Bronchial epithelial cell (primary cell): ENCODE results near the gene THADA. TPM values are rescaled to one million over a fixed set of nuclear protein-coding genes. Genes with fewer than 3 reads are reported as not detected.

Source experiments
- DNase-seq: peaks from one replicate; pipeline ENCODE4 v3.0.0-alpha.2; 2010; ENCODE audit warnings: low read depth
- FAIRE-seq: peaks from 2 replicates; lab custom pipeline; 2011; peaks lifted over from hg19 to GRCh38; lab: Jason Lieb, UNC
- H3K27me3 ChIP-seq: 2 replicates; pipeline ENCODE4 v1.5.1; 2011; ENCODE audit warnings: low read length; ENCODE audit not compliant: control insufficient read depth, insufficient read depth
- H3K36me3 ChIP-seq: 2 replicates; pipeline ENCODE4 v1.5.1; 2011; ENCODE audit warnings: low read length; ENCODE audit not compliant: control insufficient read depth, insufficient read depth
- H3K4me3 ChIP-seq: 2 replicates; pipeline ENCODE4 v1.5.1; 2011; ENCODE audit warnings: mild to moderate bottlenecking, low read depth, low read length, control low read depth
- total RNA-seq: library from RNA; depleted of rRNA; stranded (reverse); fragments of >200 nt; gene quantifications from 2 replicates; pipeline ENCODE4 v1.2.1, GENCODE V29; 2014
- TF ChIP-seq, protein P1 (sequence below): IDR thresholded peaks from 2 replicates; pipeline ENCODE4 v1.5.1; 2011; ENCODE audit warnings: mild to moderate bottlenecking, moderate library complexity, low read length, control low read depth, inconsistent platforms; ENCODE audit not compliant: insufficient read depth, severe bottlenecking

The THADA gene
- total RNA-seq, 1 donor from 2014 or later = 25.8 TPM

DNA sequence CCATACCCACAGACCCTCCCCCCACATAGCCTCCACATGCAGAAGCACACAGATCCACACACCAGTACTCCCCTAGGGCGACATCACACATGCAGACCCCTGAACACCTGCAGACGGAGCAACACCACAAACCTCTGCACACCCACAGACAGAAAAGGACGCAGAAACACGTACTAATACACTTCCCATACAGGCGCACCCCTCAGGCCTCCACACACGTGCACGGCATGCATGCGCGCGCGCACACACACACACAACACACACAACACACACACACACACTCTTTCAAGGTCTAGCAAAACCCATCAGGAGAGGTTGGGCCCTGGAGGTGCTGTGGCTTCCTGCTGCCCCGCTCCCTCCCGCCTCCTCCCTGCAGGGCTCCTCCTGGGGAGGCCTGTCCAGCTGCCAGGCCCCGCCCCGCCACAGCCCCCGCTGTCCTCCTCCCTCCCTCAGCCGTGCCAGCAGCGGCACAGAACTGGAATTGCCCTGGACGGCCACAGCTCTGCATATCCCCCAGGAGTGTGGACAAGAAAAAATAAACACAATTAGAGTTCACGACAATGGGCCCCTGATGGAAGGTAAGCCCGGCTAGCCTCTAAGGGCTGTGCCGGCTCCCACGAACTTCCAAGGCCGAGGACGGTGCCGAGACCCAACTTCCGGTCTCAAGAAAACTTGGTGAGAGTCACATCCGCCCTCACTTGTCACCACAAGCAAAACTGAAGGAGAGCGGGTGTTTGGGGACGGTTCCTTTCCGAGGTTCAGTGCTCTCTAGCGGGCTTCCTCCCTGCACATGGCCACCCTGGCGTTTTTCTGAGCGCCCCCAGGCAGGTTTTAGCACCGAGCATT, 376.2 kb downstream of the THADA start:
- TF ChIP-seq, protein P1, sequence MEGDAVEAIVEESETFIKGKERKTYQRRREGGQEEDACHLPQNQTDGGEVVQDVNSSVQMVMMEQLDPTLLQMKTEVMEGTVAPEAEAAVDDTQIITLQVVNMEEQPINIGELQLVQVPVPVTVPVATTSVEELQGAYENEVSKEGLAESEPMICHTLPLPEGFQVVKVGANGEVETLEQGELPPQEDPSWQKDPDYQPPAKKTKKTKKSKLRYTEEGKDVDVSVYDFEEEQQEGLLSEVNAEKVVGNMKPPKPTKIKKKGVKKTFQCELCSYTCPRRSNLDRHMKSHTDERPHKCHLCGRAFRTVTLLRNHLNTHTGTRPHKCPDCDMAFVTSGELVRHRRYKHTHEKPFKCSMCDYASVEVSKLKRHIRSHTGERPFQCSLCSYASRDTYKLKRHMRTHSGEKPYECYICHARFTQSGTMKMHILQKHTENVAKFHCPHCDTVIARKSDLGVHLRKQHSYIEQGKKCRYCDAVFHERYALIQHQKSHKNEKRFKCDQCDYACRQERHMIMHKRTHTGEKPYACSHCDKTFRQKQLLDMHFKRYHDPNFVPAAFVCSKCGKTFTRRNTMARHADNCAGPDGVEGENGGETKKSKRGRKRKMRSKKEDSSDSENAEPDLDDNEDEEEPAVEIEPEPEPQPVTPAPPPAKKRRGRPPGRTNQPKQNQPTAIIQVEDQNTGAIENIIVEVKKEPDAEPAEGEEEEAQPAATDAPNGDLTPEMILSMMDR = no peak
- DNase-seq (peak; percentile 71), FAIRE-seq (no peak)
- Histone ChIP-seq H3K4me3 (peak overlapping the region; percentile 46), H3K36me3 (peaks cover 2% of the 10 kb centered on the region), H3K27me3 (no peaks in the 10 kb centered on the region)

DNA sequence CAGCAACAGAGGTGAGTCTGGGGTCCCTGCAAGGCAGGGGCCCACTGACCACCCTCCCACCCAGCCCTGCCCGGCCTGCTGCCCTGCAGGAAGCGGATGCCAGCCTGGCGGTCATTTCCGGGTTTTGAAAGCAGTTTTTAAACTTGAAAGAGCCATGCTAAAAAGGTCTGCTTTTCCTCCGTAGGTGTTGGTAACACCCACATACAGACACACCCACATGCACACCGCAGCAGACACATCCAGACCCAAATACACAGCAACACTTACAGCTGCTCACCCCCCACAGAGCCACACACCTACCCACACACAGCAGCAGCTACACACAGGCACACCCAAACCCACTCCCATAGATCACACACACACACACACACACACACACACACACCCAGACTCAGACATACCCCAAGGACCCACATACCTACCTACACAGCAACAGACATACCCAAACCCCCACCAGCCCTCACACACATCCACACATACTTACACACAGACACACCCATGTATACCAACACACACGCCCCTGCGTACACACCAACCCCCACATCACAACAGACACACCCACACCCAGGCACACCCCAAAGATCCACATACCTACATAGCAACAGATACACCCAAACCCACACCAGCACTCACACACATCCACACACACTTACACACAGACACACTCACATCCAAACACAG, 377.0 kb downstream of the THADA start:
- FAIRE-seq (no peak), DNase-seq (peak; percentile 70)
- TF ChIP-seq, protein P1 = peak; percentile 5
- Histone ChIP-seq H3K27me3 (no peaks in the 10 kb centered on the region), H3K4me3 (no peak overlapping the region), H3K36me3 (no peaks in the 10 kb centered on the region)

DNA sequence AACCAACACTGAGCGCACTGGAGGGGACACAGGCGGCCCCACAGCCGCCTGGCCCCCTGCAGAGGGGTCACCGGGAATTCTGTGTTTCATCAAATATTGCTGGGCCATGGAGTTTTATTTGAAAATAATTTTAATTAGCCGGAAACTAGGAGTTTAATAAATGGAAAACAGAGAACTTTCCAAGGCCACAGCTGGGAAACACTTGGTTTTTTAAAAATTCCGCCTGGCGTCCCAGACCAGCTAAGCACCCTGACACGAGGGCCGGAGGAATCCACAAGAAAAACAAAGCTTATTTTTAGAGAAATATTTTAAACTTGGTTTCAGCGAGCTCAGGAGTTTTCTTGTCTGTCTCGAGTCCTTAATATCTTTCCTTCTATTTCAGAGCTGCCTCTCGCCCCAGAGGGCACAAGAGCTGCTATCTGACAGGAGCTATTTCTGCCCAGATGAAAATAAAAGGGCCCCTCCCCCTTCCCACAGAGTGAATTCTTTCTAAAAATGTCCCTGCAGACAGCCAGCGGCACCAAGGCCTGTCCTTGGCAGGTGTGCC, 377.6 kb downstream of the THADA start:
- Histone ChIP-seq H3K4me3 (no peak overlapping the region), H3K36me3 (no peaks in the 10 kb centered on the region), H3K27me3 (no peaks in the 10 kb centered on the region)
- FAIRE-seq (no peak), DNase-seq (no peak)
- TF ChIP-seq, protein P1 = no peak

DNA sequence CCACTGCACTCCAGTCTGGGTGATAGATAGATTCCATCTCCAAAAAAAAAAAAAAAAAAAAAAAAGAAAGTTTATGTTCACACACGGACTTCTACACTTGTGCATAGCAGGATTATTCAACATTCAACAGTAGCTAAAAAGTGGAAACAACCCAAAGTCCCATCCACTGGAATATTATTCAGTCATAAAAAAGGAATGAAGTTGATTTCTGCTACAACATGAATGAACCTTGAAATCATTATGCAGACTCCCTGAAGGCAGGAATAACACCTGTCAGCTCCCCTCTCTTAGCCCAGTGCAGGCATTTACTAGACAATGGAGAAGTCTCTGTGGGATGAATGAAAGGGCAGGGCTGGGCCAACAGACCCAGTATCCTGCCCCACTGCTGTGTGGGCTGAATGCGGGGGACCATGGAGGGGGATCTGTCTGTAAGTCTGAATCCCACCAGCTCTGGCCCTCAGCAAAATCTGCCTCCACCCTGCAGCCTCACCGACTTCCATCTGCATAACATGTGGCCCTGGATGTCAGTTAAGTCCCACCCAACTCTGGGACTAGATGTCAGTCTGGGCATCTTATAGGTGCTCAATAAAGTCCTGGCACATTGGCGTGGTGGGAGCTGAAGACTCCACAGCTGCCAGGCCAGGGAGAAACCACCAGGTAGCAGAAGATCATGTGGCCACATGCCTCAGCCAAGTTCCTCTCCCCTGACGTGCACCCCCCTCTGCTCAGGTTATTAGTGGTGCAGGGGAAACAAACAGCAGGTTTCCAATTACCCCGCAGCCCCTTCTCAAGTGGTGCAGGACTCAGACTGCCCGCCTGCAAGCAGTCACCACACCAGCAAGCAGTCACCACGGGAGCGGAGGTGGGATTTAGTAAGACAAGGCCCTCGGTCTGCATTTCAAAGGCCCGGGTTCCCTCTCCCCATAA, 378.3 kb downstream of the THADA start:
- DNase-seq (peak; percentile 51), FAIRE-seq (no peak)
- Histone ChIP-seq H3K36me3 (no peaks in the 10 kb centered on the region), H3K4me3 (no peak overlapping the region), H3K27me3 (no peaks in the 10 kb centered on the region)
- TF ChIP-seq, protein P1 = no peak

DNA sequence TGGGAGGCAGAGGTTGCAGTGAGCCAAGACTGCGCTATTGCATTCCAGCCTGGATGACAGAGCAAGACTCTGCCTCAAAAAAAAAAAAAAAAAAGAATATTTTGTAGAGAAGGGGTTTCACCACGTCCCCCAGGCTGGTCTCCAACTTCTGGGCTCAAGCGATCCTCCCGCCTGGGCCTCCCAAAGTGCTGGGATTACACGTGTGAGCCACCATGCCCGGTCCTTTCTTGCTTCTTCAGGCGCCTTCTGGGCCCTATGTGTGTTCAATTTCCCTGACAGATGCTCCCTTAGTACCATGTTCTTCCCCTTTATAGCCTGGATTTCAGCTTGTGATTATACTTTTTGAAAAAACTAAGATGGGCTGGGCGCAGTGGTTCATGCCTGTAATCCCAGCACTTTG, 379.2 kb downstream of the THADA start:
- DNase-seq (no peak), FAIRE-seq (no peak)
- TF ChIP-seq, protein P1 = no peak
- no peaks in the 10 kb centered on the region for H3K27me3 ChIP-seq
- H3K36me3 ChIP-seq = no peaks in the 10 kb centered on the region
- no peak overlapping the region for H3K4me3 ChIP-seq
